GM12872 (cell line): ENCODE data around the gene TMEM270.
A peak's percentile ranks its signal among the peaks of the same experiment; 100 is the strongest.

ENCODE experiments used
- CTCF ChIP-seq: IDR thresholded peaks from 3 replicates; pipeline ENCODE4 v1.5.1; 2011; ENCODE audit warnings: low read depth, mild to moderate bottlenecking, low read length, moderate library complexity; ENCODE audit not compliant: insufficient read depth

Gene TMEM270

GRCh38 chr7:73834626-73835191 is 26.2 kb upstream of the TMEM270 start:
- TF ChIP-seq CTCF = no peak

GRCh38 chr7:73838642-73839041 is 22.3 kb upstream of the TMEM270 start:
- TF ChIP-seq CTCF = no peak

- TF ChIP-seq CTCF = no peak
These were observed 21.7 kb upstream of the TMEM270 start for GRCh38 chr7:73839290-73839689.

GRCh38 chr7:73839743-73840714 is 20.9 kb upstream of the TMEM270 start:
- 0 out of 3 replicates have a peak, but pooled peaks have one; percentile 28 for TF ChIP-seq CTCF

- no peak for TF ChIP-seq CTCF
These were observed 20.1 kb upstream of the TMEM270 start for GRCh38 chr7:73840715-73841379.

- no peak for TF ChIP-seq CTCF
These were observed 19.3 kb upstream of the TMEM270 start for GRCh38 chr7:73841689-73842066.
